Stimulated activated CD8-positive, alpha-beta memory T cell treated with anti-CD3 and anti-CD28 coated beads, Interleukin-7, amount 100 ng/mL, for 24 hours (primary cell): ENCODE results near the gene ADRM1.
A peak's percentile ranks its signal among the peaks of the same experiment; 100 is the strongest.

Experiments used
- DNase-seq: peaks from one replicate; pipeline ENCODE4 v3.0.0-alpha.2; 2020; ENCODE audit warnings: low read depth

Gene ADRM1

GRCh38 chr20:62298577-62299249 lies 4.1 kb upstream of the ADRM1 start:
- DNase-seq: no peak

GRCh38 chr20:62299666-62300236 lies 3.0 kb upstream of the ADRM1 start:
- DNase-seq: no peak

GRCh38 chr20:62300319-62300718 lies 2.5 kb upstream of the ADRM1 start:
- no peak for DNase-seq

GRCh38 chr20:62301111-62301668 lies 1.6 kb upstream of the ADRM1 start:
- no peak for DNase-seq

GRCh38 chr20:62301773-62302340 lies 940 bp upstream of the ADRM1 start:
- DNase-seq: peak; percentile 72

- DNase-seq: no peak
Measured at GRCh38 chr20:62303062-62303339, 204 bp downstream of the ADRM1 start.

GRCh38 chr20:62303340-62304226 lies 786 bp downstream of the ADRM1 start:
- DNase-seq: no peak

- no peak for DNase-seq
Measured at GRCh38 chr20:62304331-62305148, 1.7 kb downstream of the ADRM1 start.

- DNase-seq: no peak
Measured at GRCh38 chr20:62305149-62305764, 2.5 kb downstream of the ADRM1 start.

- no peak for DNase-seq
Measured at GRCh38 chr20:62305765-62306413, 3.1 kb downstream of the ADRM1 start.

- DNase-seq: no peak
Measured at GRCh38 chr20:62306414-62307187, 3.8 kb downstream of the ADRM1 start.

- DNase-seq: no peak
Measured at GRCh38 chr20:62307226-62308101, 4.7 kb downstream of the ADRM1 start.

GRCh38 chr20:62308102-62308822 lies 5.5 kb downstream of the ADRM1 start:
- DNase-seq: no peak

GRCh38 chr20:62309198-62309944 lies 6.6 kb downstream of the ADRM1 start:
- no peak for DNase-seq

- DNase-seq: no peak
Measured at GRCh38 chr20:62309947-62310756, 7.4 kb downstream of the ADRM1 start.

GRCh38 chr20:62310757-62311121 lies 7.9 kb downstream of the ADRM1 start:
- DNase-seq: no peak

- no peak for DNase-seq
Measured at GRCh38 chr20:62311150-62311549, 8.4 kb downstream of the ADRM1 start.
